Stimulated activated memory B cell treated with anti-CD40 and anti-IgM and Interleukin-4, amounts not matched to agents 10 μg/mL and 1 μg/mL and 100 μg/mL, for 72 hours (primary cell): Measurements from ENCODE around the gene ASCL2.

Source experiments
- ATAC-seq: fragments of 150-1000 bp; cut with Tn5 transposase; 2 replicates; pipeline ENCODE4 v1.10.0; 2021
- H3K27ac Mint-ChIP-seq: one replicate; pipeline ENCODE4 v1.8.0; 2022; ENCODE audit warnings: mild to moderate bottlenecking, mixed read lengths
- H3K27me3 Mint-ChIP-seq: one replicate; pipeline ENCODE4 v1.8.0; 2022; ENCODE audit warnings: mixed read lengths
- H3K36me3 Mint-ChIP-seq: one replicate; pipeline ENCODE4 v1.8.0; 2022; ENCODE audit warnings: mixed read lengths
- H3K4me1 Mint-ChIP-seq: one replicate; pipeline ENCODE4 v1.8.0; 2022; ENCODE audit warnings: mixed read lengths
- H3K4me3 Mint-ChIP-seq: one replicate; pipeline ENCODE4 v1.8.0; 2022; ENCODE audit warnings: mild to moderate bottlenecking, moderate library complexity, mixed read lengths
- H3K9me3 Mint-ChIP-seq: one replicate; pipeline ENCODE4 v1.8.0; 2022; ENCODE audit warnings: mixed read lengths

The ASCL2 gene

DNA sequence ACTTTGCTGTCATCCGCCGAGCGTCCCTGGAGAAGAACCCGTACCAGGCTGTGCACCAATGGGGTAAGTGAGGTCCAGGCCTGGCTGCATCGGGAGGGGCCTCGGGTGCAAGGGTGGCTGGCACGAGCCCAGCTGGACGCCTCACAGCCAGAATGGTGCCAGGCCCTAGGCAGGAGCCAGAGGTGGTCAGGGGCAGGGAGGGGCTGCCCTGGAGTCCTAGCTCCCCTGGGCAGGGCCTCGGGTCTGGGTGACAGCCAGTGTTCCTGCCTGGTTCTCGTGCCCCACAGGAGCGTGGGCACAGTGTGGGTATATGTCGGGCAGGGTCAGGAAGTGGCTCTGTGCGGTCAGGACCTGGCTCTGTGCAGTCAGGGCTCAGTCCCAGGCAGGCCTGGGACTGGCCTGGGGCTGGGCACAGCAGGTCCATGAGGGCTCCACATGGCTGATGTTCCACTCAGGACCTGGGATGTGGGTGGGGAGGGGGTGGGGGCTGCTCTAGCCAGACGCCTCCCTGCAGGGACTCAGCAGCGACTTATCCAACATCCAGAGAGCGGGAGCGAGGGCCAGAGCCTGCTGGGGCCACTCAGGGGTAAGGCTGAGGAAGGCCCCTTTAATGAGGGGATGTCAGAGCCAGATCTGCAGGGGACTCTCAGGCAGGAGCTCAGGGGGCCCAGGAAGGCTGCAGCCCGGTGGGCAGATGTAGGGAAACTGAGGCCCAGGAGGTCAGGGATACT, 32.7 kb upstream of the ASCL2 start:
- Mint-ChIP-seq H3K36me3 (peaks cover 5% of the 10 kb centered on the region), H3K4me1 (peaks cover 59% of the 10 kb centered on the region), H3K4me3 (peak overlapping the region; percentile 88), H3K9me3 (no peaks in the 10 kb centered on the region), H3K27me3 (peaks cover 8% of the 10 kb centered on the region), H3K27ac (peak overlapping the region; percentile 93)
- no peak for ATAC-seq

DNA sequence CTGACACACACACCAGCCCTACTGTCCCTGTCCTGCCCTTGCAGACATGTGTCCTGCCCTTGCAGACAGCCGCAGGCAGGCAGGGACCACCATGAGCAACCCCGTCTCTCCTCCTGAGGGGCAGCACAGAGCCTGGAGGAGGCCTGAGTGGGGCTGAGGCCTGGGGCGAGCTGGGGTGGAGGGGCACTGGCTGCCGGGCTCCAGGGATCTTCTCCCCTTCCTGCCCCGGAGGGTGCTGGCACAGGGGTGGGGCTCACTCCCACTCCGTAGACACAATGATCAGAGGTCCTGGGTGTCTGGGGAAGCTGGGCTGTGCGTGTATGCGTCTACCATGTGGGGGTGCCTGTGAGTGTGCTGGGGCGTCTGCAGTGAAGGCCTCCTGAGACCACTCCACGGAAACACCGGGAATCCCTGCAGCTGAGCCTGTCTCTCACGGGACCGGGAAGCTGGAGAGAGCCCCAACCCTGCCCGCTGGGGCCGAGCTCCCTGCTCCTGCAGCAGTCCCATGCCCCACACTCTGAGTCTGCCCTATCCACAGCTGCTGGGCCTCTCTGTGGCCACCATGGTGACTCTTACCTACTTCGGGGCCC, 32.0 kb upstream of the ASCL2 start:
- Mint-ChIP-seq H3K36me3 (peaks cover 5% of the 10 kb centered on the region), H3K4me3 (peak overlapping the region; percentile 88), H3K27me3 (peaks cover 8% of the 10 kb centered on the region), H3K4me1 (peaks cover 59% of the 10 kb centered on the region), H3K9me3 (no peaks in the 10 kb centered on the region), H3K27ac (peak overlapping the region; percentile 93)
- ATAC-seq = peak; percentile 2

DNA sequence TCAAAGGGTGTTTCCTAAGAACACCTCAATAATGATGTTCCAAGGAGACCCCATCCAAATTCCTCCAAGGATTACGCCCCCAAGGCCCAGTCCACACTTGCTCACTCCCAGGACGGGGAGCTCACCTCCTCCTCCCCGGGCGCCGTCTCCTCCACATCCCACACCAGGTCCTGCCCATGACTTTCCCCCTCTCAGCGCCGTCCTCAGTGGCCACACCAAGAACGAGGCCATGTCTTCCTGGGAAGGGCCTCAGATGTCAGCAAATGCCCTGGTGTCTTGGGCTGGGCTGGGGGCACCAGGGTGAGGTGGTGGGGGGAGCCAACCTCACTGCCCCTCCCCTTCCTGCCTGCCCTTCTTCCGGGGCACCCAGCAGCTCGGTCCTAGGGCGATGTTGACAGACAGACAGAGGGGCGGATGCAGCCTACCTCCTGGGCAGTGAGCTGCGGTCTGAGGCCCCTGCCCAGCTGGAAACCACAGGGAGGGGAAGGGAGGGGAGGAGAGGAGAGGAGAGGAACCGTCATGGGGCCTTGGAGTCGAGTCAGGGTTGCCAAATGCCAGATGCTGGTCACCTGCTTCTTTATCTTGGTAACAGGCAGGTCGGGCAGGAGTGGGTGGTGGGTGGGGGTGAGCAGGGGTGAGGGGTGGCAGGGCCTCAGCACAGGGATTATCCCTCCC, 31.4 kb upstream of the ASCL2 start, which contains the start of the genes C11orf21 and TSPAN32:
TSS of gene C11orf21 (minus strand) at position 288 of the 675 bp plus-strand sequence. CDS start at position 178, 110 bp downstream.
TSS of gene TSPAN32 (plus strand) at position 383 of the 675 bp plus-strand sequence. CDS start at position 520, 137 bp downstream.
- peaks cover 58% of the 10 kb centered on the region for H3K4me1 Mint-ChIP-seq
- peak within 1 kb of the TSS; percentile 93 for H3K27ac Mint-ChIP-seq
- no peaks in the 10 kb centered on the region for H3K9me3 Mint-ChIP-seq
- ATAC-seq = peak; percentile 73
- H3K4me3 Mint-ChIP-seq = peak within 1 kb of the TSS; percentile 88
- peaks cover 5% of the 10 kb centered on the region for H3K36me3 Mint-ChIP-seq
- peaks cover 8% of the 10 kb centered on the region for H3K27me3 Mint-ChIP-seq

DNA sequence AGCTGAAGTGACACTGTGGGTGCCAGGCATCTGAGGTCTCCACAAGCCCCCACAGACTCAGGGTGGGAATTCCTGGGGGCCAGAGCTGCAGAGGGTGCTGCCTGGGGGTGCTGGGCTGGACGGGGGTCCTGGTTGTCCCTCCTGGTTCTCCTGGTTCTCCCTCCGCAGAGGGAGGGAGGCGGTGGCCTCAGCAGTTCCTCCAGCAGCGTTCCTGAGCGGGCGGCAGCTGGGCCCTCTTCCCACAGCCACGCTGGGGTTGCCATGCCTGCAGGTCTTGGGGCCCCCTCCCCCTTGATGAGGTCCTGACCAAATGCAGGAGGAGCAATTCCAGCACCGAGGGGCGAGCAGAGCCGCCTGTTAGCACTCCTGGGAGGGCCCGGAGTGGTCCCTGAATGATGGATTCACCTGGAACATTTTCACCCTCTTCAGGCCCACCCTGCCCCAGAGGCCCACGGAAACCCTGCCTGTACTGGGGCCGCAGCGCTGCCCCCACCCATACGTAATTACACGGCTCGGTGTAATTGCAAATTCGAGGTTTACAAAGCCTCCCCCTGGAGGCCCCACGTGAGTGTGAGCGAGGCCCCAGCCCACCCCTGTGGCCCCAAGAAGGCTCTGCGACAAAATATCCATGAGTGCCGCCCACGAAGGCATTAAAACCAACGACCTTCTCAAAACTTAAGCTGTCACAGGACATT, 30.7 kb upstream of the ASCL2 start:
- ATAC-seq = no peak
- H3K27me3 Mint-ChIP-seq = peaks cover 2% of the 10 kb centered on the region
- peak overlapping the region; percentile 88 for H3K4me3 Mint-ChIP-seq
- H3K4me1 Mint-ChIP-seq = peaks cover 51% of the 10 kb centered on the region
- peak overlapping the region; percentile 93 for H3K27ac Mint-ChIP-seq
- peaks cover under 1% of the 10 kb centered on the region for H3K36me3 Mint-ChIP-seq
- H3K9me3 Mint-ChIP-seq = no peaks in the 10 kb centered on the region

DNA sequence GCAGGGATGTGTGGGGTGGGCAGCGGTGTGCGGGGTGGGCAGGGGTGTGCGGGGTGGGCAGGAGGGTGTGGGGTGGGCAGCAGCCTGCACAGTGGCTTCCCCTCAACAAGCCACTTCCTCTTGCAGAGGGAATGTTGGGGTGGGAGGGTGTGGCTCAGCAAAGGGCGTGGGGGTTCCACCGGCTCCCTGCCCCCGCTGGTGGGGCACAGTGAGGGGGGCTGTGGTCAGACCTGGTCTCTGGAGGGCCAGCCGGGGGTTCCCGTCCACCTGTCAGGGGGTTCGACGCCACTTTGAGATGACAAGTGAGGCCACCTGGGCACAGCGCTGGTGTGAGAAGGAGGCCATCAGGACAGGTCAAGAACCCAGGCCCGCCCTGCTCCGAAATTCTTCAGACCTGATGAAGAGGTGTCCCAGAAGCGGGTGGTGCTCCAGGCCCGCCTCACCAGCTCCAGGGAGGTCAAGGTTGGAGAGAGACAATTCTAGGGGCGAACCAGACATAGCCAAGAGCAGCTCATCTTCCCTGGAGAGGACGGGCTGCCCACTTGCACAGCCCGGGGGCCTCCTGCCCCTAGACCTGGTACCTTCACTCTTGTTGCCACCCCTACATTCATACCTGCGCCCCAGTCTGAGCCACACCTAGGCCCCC, 30.0 kb upstream of the ASCL2 start:
- Mint-ChIP-seq H3K36me3 (no peaks in the 10 kb centered on the region), H3K27me3 (no peaks in the 10 kb centered on the region), H3K27ac (peak overlapping the region; percentile 93), H3K4me3 (peak overlapping the region; percentile 88), H3K9me3 (no peaks in the 10 kb centered on the region), H3K4me1 (peaks cover 45% of the 10 kb centered on the region)
- ATAC-seq = peak; percentile 31

DNA sequence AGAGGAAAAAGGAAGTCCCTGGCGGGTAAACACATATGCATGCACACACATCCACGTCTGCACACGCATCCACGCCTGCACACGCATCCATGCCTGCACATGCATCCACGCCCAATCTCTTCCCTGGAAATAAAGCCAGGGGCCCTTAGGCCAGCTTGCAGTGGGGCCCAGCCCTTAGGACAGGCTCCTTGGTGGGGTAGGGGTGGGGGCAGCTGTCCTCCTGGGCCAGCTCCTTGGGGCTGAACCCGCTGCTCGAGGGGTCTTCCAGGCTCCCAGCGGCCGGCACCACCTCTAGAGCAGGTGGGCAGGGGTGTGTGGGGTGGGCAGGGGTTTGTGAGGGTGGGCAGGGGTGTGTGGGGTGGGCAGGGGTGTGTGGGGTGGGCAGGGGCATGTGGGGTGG, 29.4 kb upstream of the ASCL2 start:
- no peaks in the 10 kb centered on the region for H3K27me3 Mint-ChIP-seq
- peaks cover 38% of the 10 kb centered on the region for H3K4me1 Mint-ChIP-seq
- no peak for ATAC-seq
- peak overlapping the region; percentile 10 for H3K4me3 Mint-ChIP-seq
- H3K9me3 Mint-ChIP-seq = no peaks in the 10 kb centered on the region
- H3K27ac Mint-ChIP-seq = peak overlapping the region; percentile 57
- H3K36me3 Mint-ChIP-seq = no peaks in the 10 kb centered on the region

DNA sequence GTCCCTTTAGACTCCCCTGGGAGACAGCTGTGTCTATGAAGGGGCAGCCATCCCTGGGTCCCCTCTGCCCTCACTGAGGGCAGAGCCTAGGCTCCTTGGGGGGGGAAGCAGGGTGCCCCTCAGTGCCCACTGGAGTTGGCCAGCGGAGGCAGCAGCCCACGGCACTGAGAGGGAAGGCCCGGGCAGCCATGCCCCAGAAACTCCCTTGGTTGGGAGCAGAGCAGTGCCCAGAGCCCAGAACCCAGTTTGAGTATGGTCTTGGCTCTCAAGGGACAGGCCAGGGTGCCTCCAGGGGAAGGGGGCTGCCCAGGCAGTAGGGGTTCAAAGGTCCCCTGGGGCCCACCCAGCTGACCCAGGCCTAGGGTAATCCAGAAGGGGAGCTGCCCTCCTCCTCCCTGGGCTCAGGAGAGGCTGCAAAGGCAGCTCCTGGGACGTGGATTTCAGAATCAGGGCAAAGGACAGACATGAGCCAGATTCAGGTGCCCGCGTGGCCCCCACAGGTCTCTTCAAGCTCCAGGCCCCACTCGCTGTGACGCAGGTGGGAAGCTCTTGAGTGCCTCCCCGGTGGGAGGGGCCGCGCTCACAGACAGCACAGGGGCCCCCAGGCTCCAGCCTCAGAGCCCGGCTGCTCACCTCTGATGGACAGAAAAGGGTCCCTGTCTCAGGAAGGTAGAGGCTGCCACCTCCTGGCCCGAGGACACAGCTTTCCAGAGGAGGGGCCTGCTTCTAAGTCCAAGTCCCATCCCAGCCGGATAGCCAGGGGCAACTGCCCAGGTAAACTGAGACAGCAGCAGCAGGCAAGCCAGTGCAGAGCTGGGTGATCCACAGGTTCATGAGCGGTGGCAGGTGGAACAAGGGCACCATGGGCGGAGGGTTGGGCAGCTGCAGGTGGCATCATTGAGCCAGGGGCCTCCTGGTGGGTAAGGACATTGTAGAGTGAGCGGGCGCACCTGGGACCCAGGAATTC, 28.7 kb upstream of the ASCL2 start:
- peak overlapping the region; percentile 57 for H3K27ac Mint-ChIP-seq
- H3K27me3 Mint-ChIP-seq = no peaks in the 10 kb centered on the region
- H3K9me3 Mint-ChIP-seq = no peaks in the 10 kb centered on the region
- peaks cover 36% of the 10 kb centered on the region for H3K4me1 Mint-ChIP-seq
- ATAC-seq = no peak
- peak overlapping the region; percentile 10 for H3K4me3 Mint-ChIP-seq
- H3K36me3 Mint-ChIP-seq = no peaks in the 10 kb centered on the region

DNA sequence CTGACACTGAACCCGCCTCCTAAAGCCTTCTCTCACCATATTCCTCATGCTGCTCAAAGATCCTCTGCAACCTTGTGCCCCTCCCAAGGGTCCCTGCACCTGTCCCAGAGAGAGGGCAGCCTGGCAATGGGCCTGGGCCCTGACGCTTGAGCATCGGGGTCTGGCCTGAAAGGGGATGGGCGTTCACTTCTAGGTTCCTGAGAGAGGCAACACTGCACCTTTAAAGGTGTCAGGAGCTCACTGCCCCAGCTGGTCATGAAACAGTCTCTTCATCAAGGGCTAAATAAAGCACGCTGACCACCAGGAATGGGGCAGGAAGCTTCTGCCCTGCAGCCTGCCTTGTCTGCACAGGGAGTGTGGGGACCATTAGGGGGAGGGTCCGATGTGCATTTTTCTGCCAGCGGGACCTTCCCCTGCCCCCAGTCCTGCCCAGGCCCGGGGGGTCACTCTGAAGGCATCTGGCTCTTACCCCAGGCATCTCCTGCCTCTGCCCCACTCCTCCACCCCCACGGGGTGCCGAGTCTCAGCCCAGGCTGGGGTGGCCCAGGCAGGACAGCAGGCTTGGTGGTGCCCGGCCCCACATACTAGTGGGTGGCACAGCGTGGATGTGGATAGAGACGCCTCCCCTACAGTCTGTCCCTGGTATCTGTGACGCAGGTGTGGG, 27.9 kb upstream of the ASCL2 start:
- no peaks in the 10 kb centered on the region for H3K27me3 Mint-ChIP-seq
- no peaks in the 10 kb centered on the region for H3K9me3 Mint-ChIP-seq
- peak overlapping the region; percentile 2 for H3K27ac Mint-ChIP-seq
- peaks cover 36% of the 10 kb centered on the region for H3K4me1 Mint-ChIP-seq
- no peaks in the 10 kb centered on the region for H3K36me3 Mint-ChIP-seq
- H3K4me3 Mint-ChIP-seq = no peak overlapping the region
- ATAC-seq = no peak

DNA sequence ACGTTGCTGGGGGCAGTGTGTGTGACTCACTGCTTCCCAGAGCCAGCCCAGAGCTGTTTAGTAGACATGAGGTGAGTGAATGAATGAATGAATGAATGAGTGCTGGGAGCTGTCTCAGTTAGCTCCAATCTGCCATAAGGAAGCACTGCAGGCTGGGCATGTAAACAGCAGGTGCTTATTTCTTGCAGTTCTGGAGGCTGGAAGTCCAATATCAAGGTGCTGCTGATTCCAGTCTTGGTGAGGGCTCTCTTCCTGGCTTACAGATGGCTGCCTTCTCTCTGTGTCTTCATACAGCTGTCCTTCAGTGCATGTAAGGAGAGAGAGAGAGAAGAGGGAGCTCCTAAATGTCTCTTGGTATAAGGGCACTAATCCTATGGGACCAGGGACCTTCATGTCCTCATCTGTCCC, 27.2 kb upstream of the ASCL2 start:
- ATAC-seq = no peak
- H3K36me3 Mint-ChIP-seq = no peaks in the 10 kb centered on the region
- peaks cover 33% of the 10 kb centered on the region for H3K4me1 Mint-ChIP-seq
- H3K4me3 Mint-ChIP-seq = no peak overlapping the region
- H3K27me3 Mint-ChIP-seq = peaks cover 2% of the 10 kb centered on the region
- no peaks in the 10 kb centered on the region for H3K9me3 Mint-ChIP-seq
- H3K27ac Mint-ChIP-seq = no peak overlapping the region

DNA sequence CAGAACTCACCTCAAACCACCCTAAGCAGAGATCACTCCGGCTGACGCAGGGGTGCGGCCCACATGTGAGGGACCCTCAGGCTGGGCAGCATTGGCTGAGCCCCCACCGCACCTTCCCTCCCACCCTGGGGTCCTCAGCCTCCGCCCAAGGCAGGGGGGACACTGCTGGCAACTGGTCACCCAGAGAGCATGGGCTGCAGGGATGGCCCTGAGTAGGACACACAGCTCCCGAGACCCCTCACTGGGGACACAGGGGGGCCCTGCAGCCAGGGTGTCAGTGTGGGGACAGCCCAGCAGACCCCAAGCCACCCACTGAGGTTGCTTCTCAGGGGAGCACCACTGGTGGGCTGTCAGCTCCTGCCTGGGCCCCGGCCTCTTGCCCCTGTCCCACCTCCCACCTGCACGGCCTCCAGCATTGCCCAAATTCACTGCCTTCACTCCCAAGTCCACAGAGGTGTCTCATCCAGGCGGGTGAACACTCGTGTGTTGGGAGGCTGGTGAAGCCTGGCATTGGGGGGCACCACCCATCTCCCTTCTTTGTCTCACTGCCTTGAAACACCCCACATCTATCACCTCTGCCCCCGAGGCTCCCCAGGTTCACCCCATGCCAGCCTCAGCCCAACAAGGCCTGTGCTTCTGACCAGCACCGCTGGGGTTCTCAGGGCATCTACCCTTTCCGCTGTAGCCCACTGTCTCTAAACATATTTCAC, 26.7 kb upstream of the ASCL2 start:
- Mint-ChIP-seq H3K27ac (no peak overlapping the region), H3K36me3 (no peaks in the 10 kb centered on the region), H3K9me3 (no peaks in the 10 kb centered on the region), H3K27me3 (peaks cover 8% of the 10 kb centered on the region), H3K4me1 (peaks cover 28% of the 10 kb centered on the region), H3K4me3 (no peak overlapping the region)
- no peak for ATAC-seq

DNA sequence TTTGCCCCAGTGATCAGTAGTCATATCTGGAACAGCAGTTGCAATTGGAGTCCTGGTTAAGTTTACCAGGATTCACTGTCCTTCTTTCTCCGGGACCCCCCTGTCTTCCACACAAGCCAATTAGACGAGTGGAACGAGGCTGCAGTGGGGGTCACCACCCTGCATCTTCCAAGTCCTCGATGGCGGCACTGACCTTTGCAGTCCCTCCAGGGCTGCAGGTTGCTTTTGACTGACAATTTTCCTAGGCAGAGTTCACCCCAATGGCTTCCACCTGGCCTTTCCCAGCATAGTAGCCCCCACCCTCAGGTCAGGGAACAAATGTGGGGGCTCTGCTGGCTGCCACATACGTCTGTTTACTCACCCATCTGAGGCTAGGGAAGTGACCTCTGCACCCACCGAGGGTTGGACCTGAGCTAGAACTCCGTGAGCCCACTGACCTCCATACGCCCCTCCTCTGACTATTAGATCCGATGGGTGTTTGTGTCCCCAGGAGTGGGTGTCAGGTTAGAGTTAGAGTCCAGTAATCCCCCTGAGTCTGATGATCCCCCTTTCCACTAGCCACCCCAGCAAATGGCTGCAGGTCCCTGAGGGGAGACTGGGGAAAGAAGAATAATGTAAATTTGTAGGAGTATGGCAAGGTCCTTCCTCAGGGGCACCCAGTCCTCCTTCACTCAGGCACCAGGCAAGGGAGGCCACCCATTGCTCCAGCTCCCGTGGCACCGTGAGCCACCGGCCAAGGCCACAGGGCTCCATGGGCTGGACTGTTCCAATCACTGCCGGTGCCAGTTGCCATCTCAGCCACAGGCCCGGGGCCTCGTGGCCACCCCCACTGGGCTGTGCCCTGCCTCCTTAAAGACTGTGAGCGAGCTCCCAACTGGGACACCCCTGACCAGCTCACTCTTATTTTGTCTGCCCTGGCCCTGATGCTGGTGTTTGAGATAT, 25.9 kb upstream of the ASCL2 start:
- H3K27me3 Mint-ChIP-seq = peaks cover 10% of the 10 kb centered on the region

DNA sequence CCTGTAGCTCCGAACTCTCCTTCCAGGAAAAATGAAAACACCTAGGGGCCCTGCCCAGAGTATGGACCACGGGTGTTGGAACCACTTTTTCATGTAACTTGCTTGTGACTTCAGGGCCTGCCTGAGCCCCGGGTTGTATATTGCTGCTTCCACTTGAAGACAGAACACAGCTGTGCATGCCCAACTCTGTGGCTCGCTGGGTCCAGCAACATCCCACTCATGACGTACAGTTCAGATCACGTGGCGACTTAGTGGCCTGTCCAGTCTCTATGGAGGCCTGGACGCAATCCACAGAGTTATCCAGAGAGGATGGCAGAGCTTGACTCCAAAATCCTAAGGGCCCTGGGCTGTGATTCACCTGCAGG, 24.5 kb upstream of the ASCL2 start:
- H3K4me3 Mint-ChIP-seq = no peak overlapping the region
- H3K27ac Mint-ChIP-seq = no peak overlapping the region
- H3K4me1 Mint-ChIP-seq = peaks cover 8% of the 10 kb centered on the region
- no peaks in the 10 kb centered on the region for H3K36me3 Mint-ChIP-seq
- ATAC-seq = no peak
- no peaks in the 10 kb centered on the region for H3K9me3 Mint-ChIP-seq
- H3K27me3 Mint-ChIP-seq = peaks cover 16% of the 10 kb centered on the region

More for the DNA sequence above, 25.9 kb upstream of the ASCL2 start:
- Mint-ChIP-seq H3K27ac (no peak overlapping the region), H3K4me1 (peaks cover 20% of the 10 kb centered on the region), H3K4me3 (no peak overlapping the region), H3K36me3 (no peaks in the 10 kb centered on the region), H3K9me3 (no peaks in the 10 kb centered on the region)
- no peak for ATAC-seq
